GM12875 (cell line): ENCODE measurements around the gene VPS41.

Source experiments
- H3K4me3 ChIP-seq: one replicate; pipeline ENCODE4 v1.5.1; 2011; ENCODE audit warnings: low read depth, low read length, control low read depth
- TF ChIP-seq, protein P1 (sequence below): IDR thresholded peaks from 2 replicates; pipeline ENCODE4 v1.5.1; 2011; ENCODE audit warnings: low read depth, mild to moderate bottlenecking, control low read depth, inconsistent platforms, low read length, moderate library complexity, borderline replicate concordance; ENCODE audit not compliant: insufficient read depth

The VPS41 gene

DNA sequence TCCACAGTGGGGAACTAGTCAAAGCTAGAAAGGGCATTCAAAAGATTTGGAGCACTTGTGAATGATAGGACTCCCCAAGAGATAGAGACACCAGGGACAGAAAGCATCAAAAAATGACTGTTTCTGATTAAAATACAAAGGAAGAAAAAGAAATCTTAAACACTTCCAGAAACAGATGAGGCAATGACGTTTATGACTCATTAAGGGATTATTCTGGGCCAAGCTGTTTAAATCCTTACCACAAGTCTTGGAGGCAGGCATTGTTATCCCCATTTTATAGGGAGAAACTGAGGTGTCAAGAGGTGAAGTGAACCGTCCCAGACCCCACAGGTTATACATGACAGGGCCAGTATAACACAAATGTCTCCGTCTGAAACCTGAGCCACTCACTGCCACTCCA, 209.5 kb downstream of the VPS41 start:
- TF ChIP-seq, protein P1, sequence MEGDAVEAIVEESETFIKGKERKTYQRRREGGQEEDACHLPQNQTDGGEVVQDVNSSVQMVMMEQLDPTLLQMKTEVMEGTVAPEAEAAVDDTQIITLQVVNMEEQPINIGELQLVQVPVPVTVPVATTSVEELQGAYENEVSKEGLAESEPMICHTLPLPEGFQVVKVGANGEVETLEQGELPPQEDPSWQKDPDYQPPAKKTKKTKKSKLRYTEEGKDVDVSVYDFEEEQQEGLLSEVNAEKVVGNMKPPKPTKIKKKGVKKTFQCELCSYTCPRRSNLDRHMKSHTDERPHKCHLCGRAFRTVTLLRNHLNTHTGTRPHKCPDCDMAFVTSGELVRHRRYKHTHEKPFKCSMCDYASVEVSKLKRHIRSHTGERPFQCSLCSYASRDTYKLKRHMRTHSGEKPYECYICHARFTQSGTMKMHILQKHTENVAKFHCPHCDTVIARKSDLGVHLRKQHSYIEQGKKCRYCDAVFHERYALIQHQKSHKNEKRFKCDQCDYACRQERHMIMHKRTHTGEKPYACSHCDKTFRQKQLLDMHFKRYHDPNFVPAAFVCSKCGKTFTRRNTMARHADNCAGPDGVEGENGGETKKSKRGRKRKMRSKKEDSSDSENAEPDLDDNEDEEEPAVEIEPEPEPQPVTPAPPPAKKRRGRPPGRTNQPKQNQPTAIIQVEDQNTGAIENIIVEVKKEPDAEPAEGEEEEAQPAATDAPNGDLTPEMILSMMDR = no peak

DNA sequence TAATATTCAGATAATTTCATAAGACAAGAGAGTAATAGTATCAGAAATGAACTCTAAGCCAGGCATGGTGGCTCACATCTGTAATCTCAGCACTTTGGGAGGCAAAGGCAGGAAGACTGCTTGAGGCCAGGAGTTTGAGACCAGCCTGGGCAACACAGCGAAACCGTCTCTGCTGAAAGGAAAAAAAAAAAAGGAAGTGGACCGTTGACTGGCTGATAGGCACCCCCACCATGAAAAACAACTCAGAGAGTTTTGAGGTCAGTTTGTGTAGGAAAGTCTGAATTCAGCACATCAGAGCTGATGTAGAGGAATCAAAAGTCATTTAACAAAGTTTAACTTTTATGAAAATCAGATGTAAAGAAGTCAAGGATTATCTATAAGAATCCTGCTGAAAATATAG, 214.7 kb downstream of the VPS41 start:
- H3K4me3 ChIP-seq = no peak overlapping the region
- TF ChIP-seq, protein P1 = no peak

More for the DNA sequence above, 209.5 kb downstream of the VPS41 start:
- H3K4me3 ChIP-seq = no peak overlapping the region

DNA sequence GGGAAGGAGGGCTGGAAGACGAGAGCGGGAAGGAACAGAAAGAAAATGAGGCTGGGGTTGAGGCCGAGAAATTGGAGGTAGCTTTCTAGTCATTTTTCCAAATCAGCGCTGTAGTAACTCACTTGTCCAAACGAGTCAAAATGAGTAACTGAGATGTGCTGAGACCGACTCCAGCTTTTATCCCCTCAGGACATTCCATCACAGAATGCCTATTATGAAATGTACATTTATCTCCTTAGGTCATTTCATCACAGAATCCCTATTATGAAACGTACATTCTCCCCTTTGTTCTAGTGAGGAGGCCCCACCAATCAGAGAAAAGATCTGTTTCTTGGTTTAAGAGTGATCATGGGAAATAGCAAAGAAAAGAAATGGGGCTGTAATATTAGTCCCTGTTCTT, 222.1 kb downstream of the VPS41 start:
- H3K4me3 ChIP-seq = no peak overlapping the region
- TF ChIP-seq, protein P1 = no peak

DNA sequence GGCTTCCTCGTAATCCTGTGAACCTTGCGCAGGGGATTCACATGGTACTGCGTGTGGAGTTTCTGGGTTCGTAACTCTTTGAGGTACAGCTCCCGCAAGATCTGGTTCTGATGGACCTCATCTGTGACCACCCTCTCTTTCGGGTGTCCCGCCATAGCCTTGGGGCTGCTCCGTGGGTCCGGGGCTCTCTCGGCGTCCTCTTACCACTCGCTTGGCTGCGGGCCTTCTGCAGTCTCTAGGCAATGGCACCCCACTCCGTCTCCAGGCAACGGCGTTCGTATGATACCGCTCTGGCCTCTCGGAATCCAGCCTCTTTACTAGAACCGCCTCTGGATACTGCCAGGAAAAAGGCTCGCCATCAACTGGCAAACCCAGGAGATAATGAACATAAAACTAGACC, 223.1 kb downstream of the VPS41 start:
- no peak overlapping the region for H3K4me3 ChIP-seq
- TF ChIP-seq, protein P1 = no peak

DNA sequence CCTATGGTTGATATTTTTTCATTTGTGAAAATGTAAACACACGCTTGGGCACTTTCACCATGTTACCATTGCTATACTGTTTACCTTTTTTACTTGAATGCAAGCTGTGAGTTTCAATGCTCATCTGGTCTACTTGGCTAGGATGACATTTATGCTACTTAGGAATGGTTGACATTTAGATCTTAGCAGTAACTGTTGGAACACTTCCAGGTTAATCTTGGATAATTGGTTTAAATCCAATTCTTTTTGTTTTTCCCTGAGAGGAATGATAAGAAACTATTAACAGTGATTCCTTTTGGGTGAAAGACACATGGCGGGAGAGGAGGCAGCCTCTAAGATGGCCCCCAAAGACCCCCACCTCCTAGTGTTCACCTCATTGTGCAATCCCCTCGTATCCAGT, 226.4 kb downstream of the VPS41 start:
- TF ChIP-seq, protein P1 = no peak
- no peak overlapping the region for H3K4me3 ChIP-seq

DNA sequence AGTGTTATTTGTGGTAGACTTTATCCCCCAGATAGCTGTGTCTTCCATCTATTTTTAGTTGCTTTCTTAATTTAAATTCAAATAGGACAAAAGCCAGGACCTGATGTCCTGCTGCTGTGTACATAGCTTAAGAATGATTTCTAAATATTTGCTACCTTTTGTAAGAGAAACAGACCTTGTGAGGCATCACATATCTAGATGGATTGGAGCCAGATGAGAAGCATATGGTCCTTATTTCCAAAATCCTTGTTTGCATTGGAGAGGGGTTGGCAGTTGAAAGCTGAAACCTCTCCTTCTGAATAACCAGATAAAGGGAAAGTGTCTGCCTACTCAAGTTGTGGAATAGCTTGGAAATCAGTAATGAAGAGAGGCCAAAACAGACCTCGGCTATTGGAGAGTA, 227.1 kb downstream of the VPS41 start:
- H3K4me3 ChIP-seq = no peak overlapping the region
- TF ChIP-seq, protein P1 = no peak

DNA sequence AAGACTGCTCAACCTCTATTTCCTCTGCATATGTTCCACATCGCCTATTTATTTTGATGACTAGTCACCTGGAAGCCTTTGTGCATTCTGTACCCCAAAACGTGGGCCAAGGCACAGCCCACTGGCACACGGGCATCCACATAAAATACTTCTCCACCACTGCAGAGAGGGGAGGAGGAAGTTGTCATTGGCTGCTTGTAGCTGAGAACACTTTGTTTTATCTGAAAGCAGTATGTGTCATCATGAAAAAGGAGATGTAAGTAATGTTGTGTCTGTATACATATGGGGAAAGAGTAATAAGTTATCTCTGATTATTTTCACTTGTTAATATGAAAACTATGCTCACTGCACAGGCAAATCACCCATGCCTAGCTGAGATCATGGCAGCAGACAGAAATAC, 229.6 kb downstream of the VPS41 start:
- TF ChIP-seq, protein P1 = no peak

More for the DNA sequence above, 229.6 kb downstream of the VPS41 start:
- no peak overlapping the region for H3K4me3 ChIP-seq
